Measurements from ENCODE around the gene CDC26. TPM values are rescaled to one million over a fixed set of nuclear protein-coding genes. Genes with fewer than 3 reads are reported as not detected.

Gene CDC26
- total RNA-seq, 2 experiments from 2014 or later = 29.9 to 39.9 TPM

GRCh38 chr9:113231701-113232100 lies 43.7 kb downstream of the CDC26 start:
- no peak for TF ChIP-seq EZH2phosphoT487 (IDR thresholded peaks at IDR 0.05; ENCODE audit: borderline replicate concordance, low read depth, low read length)
- no peak for TF ChIP-seq CTCF (conservative IDR thresholded peaks at IDR 0.05; ENCODE audit: low read length)
- no peaks in the 10 kb centered on the region; the same call in 1 of the 2 replicates for H3K36me3 ChIP-seq (ENCODE audit: insufficient read depth, low read length)
- no peaks in the 10 kb centered on the region for H4K20me1 ChIP-seq (ENCODE audit: insufficient read depth, low read length)
- no peaks in the 10 kb centered on the region for H3K9me3 ChIP-seq (ENCODE audit: low read length)
- peaks cover 11% of the 10 kb centered on the region for H3K4me1 ChIP-seq (ENCODE audit: insufficient read depth, low read length, poor library complexity, severe bottlenecking)
- DNase-seq (ENCODE audit: low spot score) = no peak
- intact Hi-C loops (cut with micrococcal nuclease; ENCODE audit: unreplicated experiment) = no loop called here
- no peak overlapping the region for H3K4me2 ChIP-seq (ENCODE audit: low read length)
- no peaks in the 10 kb centered on the region for H3K79me2 ChIP-seq (ENCODE audit: insufficient read depth, low read depth, low read length)
- H3K9me2 ChIP-seq (ENCODE audit: insufficient read depth, low read length) = no peaks in the 10 kb centered on the region
- no peak overlapping the region for H3K27ac ChIP-seq (ENCODE audit: low read depth, low read length, poor library complexity, severe bottlenecking)
- no peak overlapping the region for H3K4me3 ChIP-seq (ENCODE audit: low read depth, low read length, poor library complexity, severe bottlenecking)
- CTCF ChIA-PET (ENCODE audit: unreplicated experiment) = interaction anchor here (1.3 kb wide), 2 partner anchors 10 to 11 kb away, joined by 3 read pairs; partner anchors contain the start of genes FKBP15 and SLC31A1
- no TSS peak for BruUV-seq (replicated peaks)
- POLR2A ChIA-PET = interaction anchor here (0.6 to 2.9 kb wide), 6 partner anchors 11 to 120 kb away, joined by 3 to 31 read pairs (median 4); partner anchors contain the start of genes FKBP15 and SLC31A1
- H2AFZ ChIP-seq (ENCODE audit: low read length) = no peak overlapping the region

- DNase-seq (ENCODE audit: low spot score) = no peak
- ChIA-PET CTCF (ENCODE audit: unreplicated experiment) (no interaction called here), POLR2A (interaction anchor here (1.1 kb wide), 1 partner anchor 12 kb away, joined by 6 read pairs; no protein-coding TSS in a partner anchor)
- no peaks in the 10 kb centered on the region for H3K9me3 ChIP-seq (ENCODE audit: low read length)
- no peaks in the 10 kb centered on the region; the same call in 1 of the 2 replicates for H3K36me3 ChIP-seq (ENCODE audit: insufficient read depth, low read length)
- H3K9me2 ChIP-seq (ENCODE audit: insufficient read depth, low read length) = no peaks in the 10 kb centered on the region
- BruUV-seq (replicated peaks) = no TSS peak
- no peak overlapping the region for H3K27ac ChIP-seq (ENCODE audit: low read depth, low read length, poor library complexity, severe bottlenecking)
- H3K79me2 ChIP-seq (ENCODE audit: insufficient read depth, low read depth, low read length) = no peaks in the 10 kb centered on the region
- intact Hi-C loops (cut with micrococcal nuclease; ENCODE audit: unreplicated experiment) = no loop called here
- no peak for TF ChIP-seq EZH2phosphoT487 (IDR thresholded peaks at IDR 0.05; ENCODE audit: borderline replicate concordance, low read depth, low read length)
- no peak for TF ChIP-seq CTCF (conservative IDR thresholded peaks at IDR 0.05; ENCODE audit: low read length)
- no peak overlapping the region for H3K4me2 ChIP-seq (ENCODE audit: low read length)
- no peak overlapping the region for H3K4me3 ChIP-seq (ENCODE audit: low read depth, low read length, poor library complexity, severe bottlenecking)
- peaks cover 10% of the 10 kb centered on the region for H3K4me1 ChIP-seq (ENCODE audit: insufficient read depth, low read length, poor library complexity, severe bottlenecking)
- H4K20me1 ChIP-seq (ENCODE audit: insufficient read depth, low read length) = no peaks in the 10 kb centered on the region
- H2AFZ ChIP-seq (ENCODE audit: low read length) = no peak overlapping the region
Observed at GRCh38 chr9:113228130-113228665, 47.2 kb downstream of the CDC26 start.

- no peak for DNase-seq (ENCODE audit: low spot score)
- Histone ChIP-seq H3K4me2 (ENCODE audit: low read length) (no peak overlapping the region), H3K27ac (ENCODE audit: low read depth, low read length, poor library complexity, severe bottlenecking) (no peak overlapping the region), H3K36me3 (ENCODE audit: insufficient read depth, low read length) (no peaks in the 10 kb centered on the region; the same call in 1 of the 2 replicates), H3K9me2 (ENCODE audit: insufficient read depth, low read length) (no peaks in the 10 kb centered on the region), H3K4me1 (ENCODE audit: insufficient read depth, low read length, poor library complexity, severe bottlenecking) (peaks cover 11% of the 10 kb centered on the region), H4K20me1 (ENCODE audit: insufficient read depth, low read length) (no peaks in the 10 kb centered on the region), H3K9me3 (ENCODE audit: low read length) (no peaks in the 10 kb centered on the region), H3K79me2 (ENCODE audit: insufficient read depth, low read depth, low read length) (peaks cover 2% of the 10 kb centered on the region; the same call in 1 of the 2 replicates), H2AFZ (ENCODE audit: low read length) (no peak overlapping the region), H3K4me3 (ENCODE audit: low read depth, low read length, poor library complexity, severe bottlenecking) (no peak overlapping the region)
- TF ChIP-seq EZH2phosphoT487 (IDR thresholded peaks at IDR 0.05; ENCODE audit: borderline replicate concordance, low read depth, low read length) (no peak), CTCF (conservative IDR thresholded peaks at IDR 0.05; ENCODE audit: low read length) (no peak)
- no TSS peak for BruUV-seq (replicated peaks)
- CTCF ChIA-PET (ENCODE audit: unreplicated experiment) = no interaction called here
- POLR2A ChIA-PET = interaction anchor here (0.6 to 1.1 kb wide), 3 partner anchors 12 to 58 kb away, joined by 4 to 8 read pairs (median 6); no protein-coding TSS in a partner anchor
- intact Hi-C loops (cut with micrococcal nuclease; ENCODE audit: unreplicated experiment) = no loop called here
Observed at GRCh38 chr9:113227436-113227835, 47.9 kb downstream of the CDC26 start.

All from OCI-LY7 (cell line).